Measurements from ENCODE around the gene KRTAP2-3.
"Not testable (repeated sequence)": the region's sequence is repeated elsewhere in the genome, so short reads cannot be mapped to it uniquely, and the experiment has no call there.

The KRTAP2-3 gene

DNA sequence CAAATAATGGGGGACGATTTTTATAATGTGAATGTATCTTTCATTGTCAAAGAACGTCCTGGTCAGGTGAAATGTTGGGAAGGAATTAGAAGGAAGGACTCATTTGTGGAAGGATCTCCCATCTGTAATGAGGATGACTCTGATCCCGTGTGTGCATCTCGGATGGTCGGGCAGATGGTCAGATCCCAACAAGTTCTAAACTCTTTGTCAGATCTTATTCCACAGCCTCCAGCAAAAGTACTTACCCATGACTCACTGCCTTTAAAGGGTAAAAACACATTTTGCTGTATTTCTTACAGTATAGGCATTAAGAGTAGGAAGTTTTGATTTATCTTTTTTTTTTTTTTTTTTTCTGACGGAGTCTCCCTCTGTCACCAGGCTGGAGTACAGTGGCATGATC is 38.6 kb upstream of the KRTAP2-3 start:
- no peak for DNase-seq (ENCODE audit: low read depth)
- TF ChIP-seq, protein P1, sequence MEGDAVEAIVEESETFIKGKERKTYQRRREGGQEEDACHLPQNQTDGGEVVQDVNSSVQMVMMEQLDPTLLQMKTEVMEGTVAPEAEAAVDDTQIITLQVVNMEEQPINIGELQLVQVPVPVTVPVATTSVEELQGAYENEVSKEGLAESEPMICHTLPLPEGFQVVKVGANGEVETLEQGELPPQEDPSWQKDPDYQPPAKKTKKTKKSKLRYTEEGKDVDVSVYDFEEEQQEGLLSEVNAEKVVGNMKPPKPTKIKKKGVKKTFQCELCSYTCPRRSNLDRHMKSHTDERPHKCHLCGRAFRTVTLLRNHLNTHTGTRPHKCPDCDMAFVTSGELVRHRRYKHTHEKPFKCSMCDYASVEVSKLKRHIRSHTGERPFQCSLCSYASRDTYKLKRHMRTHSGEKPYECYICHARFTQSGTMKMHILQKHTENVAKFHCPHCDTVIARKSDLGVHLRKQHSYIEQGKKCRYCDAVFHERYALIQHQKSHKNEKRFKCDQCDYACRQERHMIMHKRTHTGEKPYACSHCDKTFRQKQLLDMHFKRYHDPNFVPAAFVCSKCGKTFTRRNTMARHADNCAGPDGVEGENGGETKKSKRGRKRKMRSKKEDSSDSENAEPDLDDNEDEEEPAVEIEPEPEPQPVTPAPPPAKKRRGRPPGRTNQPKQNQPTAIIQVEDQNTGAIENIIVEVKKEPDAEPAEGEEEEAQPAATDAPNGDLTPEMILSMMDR (IDR thresholded peaks at IDR 0.05; ENCODE audit: low read depth, low read length, missing control alignments) = no peak
- in situ Hi-C loops (cut with HindIII; ENCODE audit: low sequenced_read_pairs) = no loop called here
- H3K4me3 ChIP-seq (ENCODE audit: low read depth, low read length) = no peak overlapping the region

DNA sequence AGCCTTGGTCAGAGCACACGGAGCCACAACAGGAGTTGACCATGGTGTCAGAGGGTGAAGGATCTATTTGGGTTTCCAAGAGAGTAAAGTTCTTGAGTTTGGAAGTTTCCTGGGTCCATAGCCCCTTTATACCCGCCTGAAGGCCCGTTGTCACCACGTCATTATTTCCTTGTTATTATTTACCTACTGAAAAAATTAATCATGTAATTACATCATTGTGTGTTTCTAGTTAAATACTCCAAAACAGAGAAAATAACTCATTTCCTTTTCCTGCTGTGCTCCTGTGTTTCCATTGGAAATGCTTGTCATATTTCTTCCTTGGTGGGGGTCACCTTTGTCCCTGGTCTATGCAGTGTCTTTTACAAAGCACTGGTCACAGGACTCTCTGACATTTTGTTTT is 38.1 kb upstream of the KRTAP2-3 start, which contains the start of gene KRTAP4-8:
KRTAP4-8 (minus strand) TSS at position 101 of the 400 bp plus-strand sequence; CDS start at position 43, 58 bp downstream.
- H3K4me3 ChIP-seq (ENCODE audit: low read depth, low read length) = no peak within 1 kb of the TSS
- in situ Hi-C loops (cut with HindIII; ENCODE audit: low sequenced_read_pairs) = no loop called here
- no peak for DNase-seq (ENCODE audit: low read depth)
- TF ChIP-seq, protein P1 (IDR thresholded peaks at IDR 0.05; ENCODE audit: low read depth, low read length, missing control alignments) = no peak

DNA sequence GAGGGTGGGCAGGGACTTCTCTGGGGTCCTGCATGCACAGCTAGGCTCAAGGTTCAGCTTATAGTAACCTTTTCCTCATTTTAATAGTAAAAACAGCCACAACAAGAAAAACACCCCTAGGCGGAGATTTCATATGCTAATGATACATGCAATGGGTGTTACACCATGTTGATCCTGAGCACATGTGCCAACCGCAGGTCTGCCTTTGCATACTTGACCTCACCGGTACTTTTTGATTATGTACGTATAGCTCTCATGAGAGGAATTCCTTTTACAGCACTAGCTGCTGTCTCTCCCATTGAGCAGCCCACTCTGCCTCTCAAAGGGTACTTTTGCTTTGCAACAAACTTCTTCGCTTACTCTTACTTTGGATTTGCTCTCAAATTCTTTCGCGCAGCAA is 36.1 kb upstream of the KRTAP2-3 start:
- no peak overlapping the region for H3K4me3 ChIP-seq (ENCODE audit: low read depth, low read length)
- in situ Hi-C loops (cut with HindIII; ENCODE audit: low sequenced_read_pairs) = no loop called here

DNA sequence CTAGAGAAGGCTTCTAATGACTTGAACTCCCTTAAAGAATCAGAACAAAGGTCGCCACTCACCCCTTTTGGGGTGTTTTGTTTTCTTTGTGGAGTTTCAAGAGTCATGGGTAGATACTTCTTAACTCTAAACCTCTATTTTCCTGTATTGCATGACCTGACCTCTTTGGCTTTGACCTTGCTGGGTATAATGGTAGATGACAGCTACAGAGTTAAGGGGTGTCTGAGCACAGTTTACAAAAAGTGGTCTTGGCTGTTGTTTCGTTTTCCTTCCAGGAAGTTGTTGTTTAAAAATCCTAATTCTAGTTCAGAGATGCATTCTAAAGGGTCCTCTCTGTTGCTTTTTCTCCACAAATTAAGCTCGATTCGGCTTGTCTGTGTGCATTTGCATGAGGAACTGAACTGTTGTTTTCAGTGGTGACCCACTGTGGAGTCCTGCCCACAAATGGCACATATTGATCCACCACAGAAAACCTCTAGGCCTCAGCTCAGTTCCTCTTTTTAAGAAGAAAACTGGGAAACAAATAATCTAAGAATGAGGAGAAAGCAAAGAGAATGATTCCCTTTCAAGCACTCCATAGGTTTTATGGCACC is 28.9 kb upstream of the KRTAP2-3 start:
- H3K4me3 ChIP-seq (ENCODE audit: low read depth, low read length); in situ Hi-C loops (cut with HindIII; ENCODE audit: low sequenced_read_pairs); DNase-seq (ENCODE audit: low read depth): not testable (repeated sequence)

More for the DNA sequence above, 36.1 kb upstream of the KRTAP2-3 start:
- DNase-seq (ENCODE audit: low read depth) = no peak
- TF ChIP-seq, protein P1 (IDR thresholded peaks at IDR 0.05; ENCODE audit: low read depth, low read length, missing control alignments) = no peak

DNA sequence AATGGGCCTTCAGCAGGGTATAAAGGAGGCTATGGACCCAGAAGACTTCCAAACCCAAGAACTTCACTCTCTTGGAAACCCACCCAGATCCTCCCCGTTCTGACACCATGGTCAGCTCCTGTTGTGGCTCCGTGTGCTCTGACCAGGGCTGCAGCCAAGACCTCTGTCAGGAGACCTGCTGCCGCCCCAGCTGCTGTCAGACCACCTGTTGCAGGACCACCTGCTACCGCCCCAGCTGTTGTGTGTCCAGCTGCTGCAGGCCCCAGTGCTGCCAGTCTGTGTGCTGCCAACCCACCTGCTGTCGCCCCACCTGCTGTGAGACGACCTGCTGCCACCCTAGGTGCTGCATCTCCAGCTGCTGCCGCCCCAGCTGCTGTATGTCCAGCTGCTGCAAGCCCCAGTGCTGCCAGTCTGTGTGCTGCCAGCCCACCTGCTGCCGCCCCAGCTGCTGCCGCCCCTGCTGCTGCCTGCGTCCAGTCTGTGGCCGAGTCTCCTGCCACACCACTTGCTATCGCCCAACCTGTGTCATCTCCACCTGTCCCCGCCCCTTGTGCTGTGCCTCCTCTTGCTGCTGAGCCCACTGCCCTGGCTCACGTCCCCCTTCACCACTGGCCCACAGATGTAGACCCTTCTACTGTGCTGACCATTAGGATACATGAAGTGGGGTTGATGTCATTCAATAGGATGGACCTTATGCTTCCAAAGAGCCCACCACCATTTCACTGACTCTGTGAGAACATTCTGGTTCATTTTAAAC is 24.4 kb upstream of the KRTAP2-3 start, which contains the start of gene KRTAP4-7:
KRTAP4-7 (plus strand) TSS at position 51 of the 757 bp plus-strand sequence; CDS start at position 108, 57 bp downstream.
- DNase-seq (ENCODE audit: low read depth); H3K4me3 ChIP-seq (ENCODE audit: low read depth, low read length); in situ Hi-C loops (cut with HindIII; ENCODE audit: low sequenced_read_pairs): not testable (repeated sequence)

DNA sequence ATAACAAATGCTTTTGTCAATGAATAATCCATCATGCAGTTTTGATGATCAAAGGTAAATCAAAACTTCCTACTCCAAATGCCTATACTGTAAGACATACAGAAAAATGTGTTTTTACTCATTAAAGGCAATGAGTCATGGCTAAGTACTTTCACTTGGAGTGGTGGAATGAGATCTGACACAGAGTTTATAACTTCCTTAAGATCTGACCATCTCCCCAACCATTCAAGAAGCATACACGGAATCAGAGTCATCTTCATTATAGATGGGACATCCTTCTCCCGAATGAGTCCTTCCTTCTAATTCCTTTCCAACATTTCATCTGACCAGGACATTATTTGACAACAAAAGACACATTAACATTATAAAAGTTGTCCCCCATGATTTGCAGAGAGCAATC is 23.5 kb upstream of the KRTAP2-3 start:
- DNase-seq (ENCODE audit: low read depth); in situ Hi-C loops (cut with HindIII; ENCODE audit: low sequenced_read_pairs): not testable (repeated sequence)

DNA sequence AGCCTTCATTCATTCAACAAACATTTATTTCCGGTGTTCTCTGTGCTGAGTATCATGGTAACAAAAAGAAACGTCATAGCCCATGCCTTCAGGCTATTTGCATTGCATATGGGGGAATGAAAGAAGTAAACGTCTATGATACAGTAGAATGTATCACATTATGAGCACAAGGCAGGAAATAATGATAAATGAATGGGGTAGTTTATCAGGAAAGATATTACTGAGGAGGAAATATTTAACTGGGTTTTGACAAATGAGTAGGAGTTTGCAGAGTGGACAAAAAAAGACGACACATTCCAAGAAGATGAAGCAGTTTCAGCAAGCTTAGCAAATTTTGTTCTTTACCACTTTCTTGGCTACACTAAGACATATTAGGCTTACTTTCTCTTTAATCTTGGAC is 22.7 kb upstream of the KRTAP2-3 start:
- in situ Hi-C loops (cut with HindIII; ENCODE audit: low sequenced_read_pairs) = no loop called here
- DNase-seq (ENCODE audit: low read depth) = no peak
- TF ChIP-seq, protein P1 (IDR thresholded peaks at IDR 0.05; ENCODE audit: low read depth, low read length, missing control alignments) = no peak
- H3K4me3 ChIP-seq (ENCODE audit: low read depth, low read length) = no peak overlapping the region

More for the DNA sequence above, 23.5 kb upstream of the KRTAP2-3 start:
- H3K4me3 ChIP-seq (ENCODE audit: low read depth, low read length) = not testable (repeated sequence)

DNA sequence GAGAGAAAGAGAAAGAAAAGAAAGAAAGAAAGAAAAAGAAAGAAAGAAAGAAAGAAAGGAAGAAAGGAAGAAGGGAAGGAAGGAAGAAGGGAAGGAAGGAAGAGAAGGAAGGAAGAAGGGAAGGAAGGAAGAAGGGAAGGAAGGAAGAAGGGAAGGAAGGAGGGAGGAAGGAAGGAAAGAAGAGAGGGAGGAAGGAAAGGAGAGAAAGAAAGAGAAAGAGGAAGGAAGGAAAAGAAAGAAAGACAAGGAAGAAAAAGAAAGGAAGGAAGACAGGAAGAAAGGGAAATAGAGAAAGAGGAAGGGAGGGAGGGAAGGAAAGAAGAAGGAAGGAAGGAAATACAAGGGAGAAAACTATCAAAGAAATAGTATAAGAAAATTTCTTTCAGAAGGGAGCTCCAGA is 16.9 kb upstream of the KRTAP2-3 start:
- in situ Hi-C loops (cut with HindIII; ENCODE audit: low sequenced_read_pairs) = no loop called here
- DNase-seq (ENCODE audit: low read depth) = no peak
- no peak overlapping the region for H3K4me3 ChIP-seq (ENCODE audit: low read depth, low read length)
- TF ChIP-seq, protein P1 (IDR thresholded peaks at IDR 0.05; ENCODE audit: low read depth, low read length, missing control alignments) = no peak
